Measurements from ENCODE around the gene EPS8L3.
"Not testable (repeated sequence)": the region's sequence is repeated elsewhere in the genome, so short reads cannot be mapped to it uniquely, and the experiment has no call there.

The EPS8L3 gene

GRCh38 chr1:109777980-109778625, 14.4 kb upstream of the EPS8L3 start:
- DNase-seq (ENCODE audit: low spot score): no peak

GRCh38 chr1:109777436-109777835, 13.7 kb upstream of the EPS8L3 start:
- DNase-seq (ENCODE audit: low spot score): no peak

- DNase-seq (ENCODE audit: low spot score): peak; percentile 83
Observed at GRCh38 chr1:109776911-109777310, 13.2 kb upstream of the EPS8L3 start.

- no peak for DNase-seq (ENCODE audit: low spot score)
Observed at GRCh38 chr1:109776206-109776835, 12.6 kb upstream of the EPS8L3 start.

GRCh38 chr1:109775398-109775797, 11.7 kb upstream of the EPS8L3 start:
- no peak for DNase-seq (ENCODE audit: low spot score)

- DNase-seq (ENCODE audit: low spot score): no peak
Observed at GRCh38 chr1:109773900-109774485, 10.3 kb upstream of the EPS8L3 start.

GRCh38 chr1:109773203-109773899, 9.6 kb upstream of the EPS8L3 start:
- peak; percentile 46 for DNase-seq (ENCODE audit: low spot score)

- no peak for DNase-seq (ENCODE audit: low spot score)
Observed at GRCh38 chr1:109772658-109773202, 9.0 kb upstream of the EPS8L3 start.

- no peak for DNase-seq (ENCODE audit: low spot score)
Observed at GRCh38 chr1:109771712-109772657, 8.3 kb upstream of the EPS8L3 start.

- no peak for DNase-seq (ENCODE audit: low spot score)
Observed at GRCh38 chr1:109770331-109771095, 6.8 kb upstream of the EPS8L3 start.

- no peak for DNase-seq (ENCODE audit: low spot score)
Observed at GRCh38 chr1:109769330-109770078, 5.8 kb upstream of the EPS8L3 start.

- DNase-seq (ENCODE audit: low spot score): no peak
Observed at GRCh38 chr1:109768820-109769219, 5.1 kb upstream of the EPS8L3 start.

- no peak for DNase-seq (ENCODE audit: low spot score)
Observed at GRCh38 chr1:109768335-109768650, 4.6 kb upstream of the EPS8L3 start.

- no peak for DNase-seq (ENCODE audit: low spot score)
Observed at GRCh38 chr1:109767637-109768334, 4.1 kb upstream of the EPS8L3 start.

- not testable (repeated sequence) for DNase-seq (ENCODE audit: low spot score)
Observed at GRCh38 chr1:109766991-109767636, 3.4 kb upstream of the EPS8L3 start.

GRCh38 chr1:109765896-109766615, 2.3 kb upstream of the EPS8L3 start:
- no peak for DNase-seq (ENCODE audit: low spot score)

- no peak for DNase-seq (ENCODE audit: low spot score)
Observed at GRCh38 chr1:109765483-109765815, 1.7 kb upstream of the EPS8L3 start.

All from hematopoietic multipotent progenitor cell treated with erythropoietin and hydrocortisone succinate and interleukin-3 and kit ligand, for 17 days (in vitro differentiated cells).